Smooth muscle cell (in vitro differentiated cells): Measurements from ENCODE around the gene ZSCAN5B. TPM values are rescaled to one million over a fixed set of nuclear protein-coding genes. Genes with fewer than 3 reads are reported as not detected.

ENCODE experiments used
- DNase-seq: peaks from one replicate; lab custom pipeline; 2025; ENCODE audit not compliant: unreplicated experiment; lab: John Stamatoyannopoulos, UW
- H2AFZ ChIP-seq: fragments of 200-600 bp; sonication (generic); 2 replicates; pipeline ENCODE4 v1.6.0; 2016; ENCODE audit warnings: antibody characterized with exemption, low read depth, mild to moderate bottlenecking
- H3F3A ChIP-seq: fragments of 200-600 bp; sonication (generic); 2 replicates; pipeline ENCODE4 v1.6.0; 2017; ENCODE audit warnings: antibody characterized with exemption, low read depth
- H3K27ac ChIP-seq: fragments of 200-600 bp; sonication (generic); 2 replicates; pipeline ENCODE4 v1.5.1; 2016; ENCODE audit warnings: low read depth, mild to moderate bottlenecking
- H3K27me3 ChIP-seq: fragments of 200-600 bp; sonication (generic); 2 replicates; pipeline ENCODE4 v1.6.1; 2016; ENCODE audit warnings: low read depth, mild to moderate bottlenecking
- H3K36me3 ChIP-seq: fragments of 200-600 bp; sonication (generic); 2 replicates; pipeline ENCODE4 v1.5.1; 2016; ENCODE audit warnings: low read depth
- H3K4me1 ChIP-seq: fragments of 200-600 bp; sonication (generic); 2 replicates; pipeline ENCODE4 v1.5.1; 2016; ENCODE audit warnings: low read depth
- H3K4me2 ChIP-seq: fragments of 200-600 bp; sonication (generic); 2 replicates; pipeline ENCODE4 v1.6.0; 2016; ENCODE audit warnings: mild to moderate bottlenecking
- H3K4me3 ChIP-seq: fragments of 200-600 bp; sonication (generic); 2 replicates; pipeline ENCODE4 v1.5.1; 2016; ENCODE audit warnings: mild to moderate bottlenecking
- H3K79me2 ChIP-seq: fragments of 200-600 bp; sonication (generic); 2 replicates; pipeline ENCODE4 v1.6.0; 2016; ENCODE audit warnings: low read depth, mild to moderate bottlenecking
- H3K9ac ChIP-seq: fragments of 200-600 bp; sonication (generic); 2 replicates; pipeline ENCODE4 v1.6.0; 2016; ENCODE audit warnings: low read depth
- H3K9me3 ChIP-seq: fragments of 200-600 bp; sonication (generic); replicated peaks from 2 replicates; pipeline ENCODE4 v1.5.1; 2016; ENCODE audit warnings: low read depth
- H4K20me1 ChIP-seq: fragments of 200-600 bp; sonication (generic); 2 replicates; pipeline ENCODE4 v1.6.0; 2016; ENCODE audit warnings: low read depth
- WGBS: methylation state at CpG from one replicate; pipeline ENCODE4 v1.1.7; 2016; ENCODE audit warnings: low lambda C conversion rate; 5-methylcytosine and 5-hydroxymethylcytosine counted together
- polyA plus RNA-seq: library from polyadenylated mRNA; unstranded; fragments of >200 nt; fragmentation: Nextera tagmentation; extraction: Ambion mirVana; gene quantifications from 2 replicates; pipeline ENCODE4 v1.2.1, GENCODE V29; 2016
- total RNA-seq: library from RNA; depleted of rRNA; stranded (reverse); fragments of >200 nt; gene quantifications from 2 replicates; pipeline ENCODE4 v1.2.3, GENCODE V29; 2014
- TF ChIP-seq, protein P1 (sequence below): fragments of 200-600 bp; sonication (generic); IDR thresholded peaks from 2 replicates; pipeline ENCODE4 v1.5.1; 2017; ENCODE audit warnings: borderline replicate concordance, mild to moderate bottlenecking, antibody characterized with exemption; ENCODE audit not compliant: insufficient read depth, poor library complexity, severe bottlenecking

ZSCAN5B gene
- total and polyA plus RNA-seq, 2 experiments from 2014 or later = 0.19 TPM; not detected in 1

GRCh38 chr19:56201973-56202372, 4.4 kb upstream of the ZSCAN5B start, which contains the start of gene ZSCAN5C:
TSS of gene ZSCAN5C (plus strand) at chr19:56202273. CDS start at chr19:56205914, 3,641 bp downstream.
- no peak within 1 kb of the TSS for H3K27ac ChIP-seq
- no peaks in the 10 kb centered on the region for H3K79me2 ChIP-seq
- H2AFZ ChIP-seq = no peak within 1 kb of the TSS
- 67% methylated on average over 3 of the region's 3 CpGs for WGBS
- no peak within 1 kb of the TSS for H3K4me3 ChIP-seq
- TF ChIP-seq, protein P1, sequence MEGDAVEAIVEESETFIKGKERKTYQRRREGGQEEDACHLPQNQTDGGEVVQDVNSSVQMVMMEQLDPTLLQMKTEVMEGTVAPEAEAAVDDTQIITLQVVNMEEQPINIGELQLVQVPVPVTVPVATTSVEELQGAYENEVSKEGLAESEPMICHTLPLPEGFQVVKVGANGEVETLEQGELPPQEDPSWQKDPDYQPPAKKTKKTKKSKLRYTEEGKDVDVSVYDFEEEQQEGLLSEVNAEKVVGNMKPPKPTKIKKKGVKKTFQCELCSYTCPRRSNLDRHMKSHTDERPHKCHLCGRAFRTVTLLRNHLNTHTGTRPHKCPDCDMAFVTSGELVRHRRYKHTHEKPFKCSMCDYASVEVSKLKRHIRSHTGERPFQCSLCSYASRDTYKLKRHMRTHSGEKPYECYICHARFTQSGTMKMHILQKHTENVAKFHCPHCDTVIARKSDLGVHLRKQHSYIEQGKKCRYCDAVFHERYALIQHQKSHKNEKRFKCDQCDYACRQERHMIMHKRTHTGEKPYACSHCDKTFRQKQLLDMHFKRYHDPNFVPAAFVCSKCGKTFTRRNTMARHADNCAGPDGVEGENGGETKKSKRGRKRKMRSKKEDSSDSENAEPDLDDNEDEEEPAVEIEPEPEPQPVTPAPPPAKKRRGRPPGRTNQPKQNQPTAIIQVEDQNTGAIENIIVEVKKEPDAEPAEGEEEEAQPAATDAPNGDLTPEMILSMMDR = no peak
- H3K36me3 ChIP-seq = no peaks in the 10 kb centered on the region
- no peak for DNase-seq
- H3K4me2 ChIP-seq = no peak within 1 kb of the TSS
- H3F3A ChIP-seq = no peaks in the 10 kb centered on the region
- H3K27me3 ChIP-seq = no peaks in the 10 kb centered on the region
- no peak within 1 kb of the TSS for H3K9ac ChIP-seq
- H3K4me1 ChIP-seq = no peaks in the 10 kb centered on the region
- H4K20me1 ChIP-seq = no peaks in the 10 kb centered on the region
- no peaks in the 10 kb centered on the region for H3K9me3 ChIP-seq

- Histone ChIP-seq H3F3A (no peaks in the 10 kb centered on the region), H3K4me3 (no peak overlapping the region), H3K36me3 (no peaks in the 10 kb centered on the region), H3K4me1 (no peaks in the 10 kb centered on the region), H2AFZ (no peak overlapping the region), H3K79me2 (no peaks in the 10 kb centered on the region), H3K27me3 (no peaks in the 10 kb centered on the region), H3K9me3 (no peaks in the 10 kb centered on the region), H3K27ac (no peak overlapping the region), H3K9ac (no peak overlapping the region), H4K20me1 (no peaks in the 10 kb centered on the region), H3K4me2 (no peak overlapping the region)
- no peak for DNase-seq
- TF ChIP-seq, protein P1 = no peak
- 76% methylated on average over 6 of the region's 7 CpGs for WGBS
Observed at GRCh38 chr19:56199687-56200086, 2.1 kb upstream of the ZSCAN5B start.

GRCh38 chr19:56193981-56194640, 3.5 kb downstream of the ZSCAN5B start:
- no peaks in the 10 kb centered on the region for H3K9me3 ChIP-seq
- TF ChIP-seq, protein P1 = no peak
- DNase-seq = no peak
- H3K27me3 ChIP-seq = no peaks in the 10 kb centered on the region
- H3K4me1 ChIP-seq = no peaks in the 10 kb centered on the region
- H4K20me1 ChIP-seq = no peaks in the 10 kb centered on the region
- no peaks in the 10 kb centered on the region for H3K36me3 ChIP-seq
- no peak overlapping the region for H2AFZ ChIP-seq
- H3K4me2 ChIP-seq = no peak overlapping the region
- no peak overlapping the region for H3K4me3 ChIP-seq
- no peak overlapping the region for H3K9ac ChIP-seq
- WGBS = 91% methylated on average over 12 of the region's 12 CpGs
- H3F3A ChIP-seq = no peaks in the 10 kb centered on the region
- H3K27ac ChIP-seq = no peak overlapping the region
- no peaks in the 10 kb centered on the region for H3K79me2 ChIP-seq

DNA sequence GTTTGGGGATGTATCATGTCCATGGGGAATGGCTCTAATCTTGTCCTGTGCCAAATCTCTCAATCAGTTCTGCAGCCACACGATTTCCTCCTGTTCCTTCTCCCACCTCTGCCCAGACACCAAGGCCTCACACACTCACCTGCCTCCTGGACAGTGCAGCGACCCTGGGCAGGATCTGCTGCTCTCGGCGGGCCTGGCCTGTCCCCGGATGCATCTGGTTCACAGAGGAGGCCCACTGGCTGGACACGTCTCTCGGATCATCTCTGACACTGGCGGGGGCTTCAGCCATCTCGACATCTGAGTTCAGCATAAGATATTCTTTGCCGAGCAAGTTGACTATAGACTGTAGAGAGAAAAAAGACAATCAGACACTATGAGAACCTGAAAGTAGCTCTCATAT, 5.9 kb downstream of the ZSCAN5B start:
- H2AFZ ChIP-seq = no peak overlapping the region
- H3K27me3 ChIP-seq = no peaks in the 10 kb centered on the region
- H3F3A ChIP-seq = no peaks in the 10 kb centered on the region
- H3K4me1 ChIP-seq = no peaks in the 10 kb centered on the region
- DNase-seq = no peak
- no peak overlapping the region for H3K9ac ChIP-seq
- H3K79me2 ChIP-seq = no peaks in the 10 kb centered on the region
- no peak overlapping the region for H3K27ac ChIP-seq
- H4K20me1 ChIP-seq = no peaks in the 10 kb centered on the region
- H3K36me3 ChIP-seq = no peaks in the 10 kb centered on the region
- H3K4me2 ChIP-seq = no peak overlapping the region
- WGBS = 85% methylated on average over 10 of the region's 10 CpGs
- H3K9me3 ChIP-seq = no peaks in the 10 kb centered on the region
- TF ChIP-seq, protein P1 = no peak
- no peak overlapping the region for H3K4me3 ChIP-seq
